ENCODE measurements around the gene ZSCAN29. TPM values are rescaled to one million over a fixed set of nuclear protein-coding genes. Genes with fewer than 3 reads are reported as not detected.

ZSCAN29 gene
- total and polyA plus RNA-seq, 11 donors, result 6.4 to 17.2 (median 11.9) TPM

DNA sequence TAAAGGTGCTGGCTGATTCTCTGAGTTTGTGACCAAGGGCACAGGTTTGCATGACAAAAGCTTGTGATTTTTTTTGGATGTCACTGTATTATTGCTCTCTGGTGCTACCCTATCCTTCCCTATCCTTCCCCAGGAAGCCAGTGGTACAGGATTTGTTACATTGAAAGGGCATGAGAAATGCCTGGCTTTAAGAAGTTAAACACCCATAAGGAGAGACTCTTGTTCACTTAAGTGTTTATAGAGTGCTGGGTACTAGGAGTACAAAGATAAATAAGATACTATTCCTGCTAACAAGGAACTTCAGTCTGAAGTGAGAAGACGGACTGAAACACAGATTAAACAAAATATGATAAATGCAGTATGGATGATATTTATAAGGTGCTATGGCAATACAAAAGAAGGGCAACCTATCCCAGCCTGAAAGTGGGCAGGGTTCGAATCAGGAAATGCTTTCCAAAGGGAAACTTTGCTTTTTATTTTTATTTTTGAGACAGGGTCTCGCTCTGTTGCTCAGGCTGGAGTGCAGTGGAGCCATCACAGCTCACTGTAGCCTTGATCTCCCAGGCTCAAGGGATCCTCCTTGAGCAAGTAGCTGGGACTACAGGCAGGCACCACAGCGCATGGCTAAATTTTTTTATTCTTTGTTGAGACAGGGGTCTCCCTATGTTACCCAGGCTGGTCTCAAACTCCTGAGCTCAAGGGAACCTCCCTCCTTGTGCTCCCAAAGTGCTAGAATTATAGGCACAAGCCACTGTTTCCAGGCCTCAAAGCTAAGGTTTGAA, 51.7 kb downstream of the ZSCAN29 start:
- Histone ChIP-seq H3K36me3 (no peaks in the 10 kb centered on the region), H3K4me3 (no peak overlapping the region), H3K27me3 (no peaks in the 10 kb centered on the region), H3K9me3 (no peaks in the 10 kb centered on the region), H3K27ac (no peak overlapping the region), H3K4me1 (no peaks in the 10 kb centered on the region)
- 78 to 87% (median 84%) methylated on average over 4 of the region's 4 CpGs for WGBS, 4 donors
- intact Hi-C loops (cut with DNase I), result no loop called here
- no peak for ATAC-seq
- TF ChIP-seq POLR2A (IDR thresholded peaks at IDR 0.05), result no peak
- TF ChIP-seq, protein P1, sequence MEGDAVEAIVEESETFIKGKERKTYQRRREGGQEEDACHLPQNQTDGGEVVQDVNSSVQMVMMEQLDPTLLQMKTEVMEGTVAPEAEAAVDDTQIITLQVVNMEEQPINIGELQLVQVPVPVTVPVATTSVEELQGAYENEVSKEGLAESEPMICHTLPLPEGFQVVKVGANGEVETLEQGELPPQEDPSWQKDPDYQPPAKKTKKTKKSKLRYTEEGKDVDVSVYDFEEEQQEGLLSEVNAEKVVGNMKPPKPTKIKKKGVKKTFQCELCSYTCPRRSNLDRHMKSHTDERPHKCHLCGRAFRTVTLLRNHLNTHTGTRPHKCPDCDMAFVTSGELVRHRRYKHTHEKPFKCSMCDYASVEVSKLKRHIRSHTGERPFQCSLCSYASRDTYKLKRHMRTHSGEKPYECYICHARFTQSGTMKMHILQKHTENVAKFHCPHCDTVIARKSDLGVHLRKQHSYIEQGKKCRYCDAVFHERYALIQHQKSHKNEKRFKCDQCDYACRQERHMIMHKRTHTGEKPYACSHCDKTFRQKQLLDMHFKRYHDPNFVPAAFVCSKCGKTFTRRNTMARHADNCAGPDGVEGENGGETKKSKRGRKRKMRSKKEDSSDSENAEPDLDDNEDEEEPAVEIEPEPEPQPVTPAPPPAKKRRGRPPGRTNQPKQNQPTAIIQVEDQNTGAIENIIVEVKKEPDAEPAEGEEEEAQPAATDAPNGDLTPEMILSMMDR (IDR thresholded peaks at IDR 0.05), result no peak
- DNase-seq, result no peak

DNA sequence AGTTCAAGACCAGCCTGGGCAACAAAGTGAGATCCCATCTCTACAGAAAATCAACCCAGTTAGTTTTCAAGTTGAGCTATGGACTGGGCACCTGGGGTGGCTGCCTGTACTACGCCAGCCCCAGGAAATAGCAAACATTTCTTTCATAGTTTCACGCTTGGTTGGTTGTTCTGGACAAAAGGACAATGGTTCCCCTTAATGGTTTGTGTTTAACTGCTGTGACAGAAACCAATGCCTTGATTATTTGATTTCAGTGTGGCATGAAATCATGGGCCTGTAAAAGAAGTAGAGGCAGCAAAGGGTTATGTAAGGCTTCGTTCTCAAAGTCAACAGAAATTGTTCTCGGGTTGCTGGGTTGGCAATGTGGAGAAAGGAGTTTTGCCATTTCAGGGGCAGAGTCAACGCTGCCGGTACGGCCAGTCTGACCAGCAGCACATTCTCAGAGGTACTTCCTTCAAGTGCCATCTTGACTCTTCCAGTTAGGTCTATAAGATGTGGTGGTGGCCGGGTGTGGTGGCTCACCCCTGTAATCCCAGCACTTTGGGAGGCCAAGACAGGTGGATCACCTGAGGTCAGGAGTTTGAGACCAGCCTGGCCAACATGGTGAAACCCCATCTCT, 53.2 kb downstream of the ZSCAN29 start:
- H3K27me3 ChIP-seq, result peaks cover 0 to 4% (median 0%) of the 10 kb centered on the region in 9 donors
- no peak overlapping the region for H3K27ac ChIP-seq
- intact Hi-C loops (cut with DNase I), result no loop called here
- no peak for ATAC-seq
- no peaks in the 10 kb centered on the region for H3K9me3 ChIP-seq
- H3K4me3 ChIP-seq, result no peak overlapping the region
- 86 to 91% (median 88%) methylated on average over 8 of the region's 8 CpGs for WGBS, 4 donors
- H3K4me1 ChIP-seq, result no peaks in the 10 kb centered on the region
- no peak for DNase-seq
- TF ChIP-seq POLR2A (IDR thresholded peaks at IDR 0.05), result no peak
- TF ChIP-seq, protein P1 (IDR thresholded peaks at IDR 0.05), result no peak
- no peaks in the 10 kb centered on the region for H3K36me3 ChIP-seq

DNA sequence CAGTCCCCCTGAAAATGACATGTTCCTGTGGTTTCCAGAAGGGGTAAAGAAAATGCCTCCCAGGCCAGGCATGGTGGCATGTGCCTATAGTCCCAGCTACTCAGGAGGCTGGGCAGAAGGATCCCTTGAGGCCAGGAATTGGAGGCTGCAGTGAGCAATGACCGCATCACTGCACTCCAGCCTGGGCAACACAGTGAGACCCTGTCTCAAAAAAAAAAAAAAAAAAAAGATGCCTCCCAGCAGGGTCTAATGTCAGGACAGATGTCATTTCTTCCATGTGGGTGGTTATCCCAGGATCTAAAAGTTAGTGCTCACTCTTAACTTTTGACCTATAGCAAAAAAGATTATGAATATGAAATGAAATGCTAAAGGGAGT, 53.9 kb downstream of the ZSCAN29 start:
- no peaks in the 10 kb centered on the region for H3K36me3 ChIP-seq
- no peak for ATAC-seq
- peaks cover 0 to 8% (median 0%) of the 10 kb centered on the region in 9 donors for H3K27me3 ChIP-seq
- no peak overlapping the region for H3K4me3 ChIP-seq
- DNase-seq, result no peak
- TF ChIP-seq POLR2A (IDR thresholded peaks at IDR 0.05), result no peak
- TF ChIP-seq, protein P1 (IDR thresholded peaks at IDR 0.05), result no peak
- intact Hi-C loops (cut with DNase I), result no loop called here
- 73 to 94% (median 88%) methylated on average over 1 of the region's 1 CpG for WGBS, 4 donors
- no peaks in the 10 kb centered on the region for H3K4me1 ChIP-seq
- H3K27ac ChIP-seq, result no peak overlapping the region
- H3K9me3 ChIP-seq, result no peaks in the 10 kb centered on the region
